ENCODE results near the gene LAMA3.
A peak's percentile ranks its signal among the peaks of the same experiment; 100 is the strongest.

Gene LAMA3

DNA sequence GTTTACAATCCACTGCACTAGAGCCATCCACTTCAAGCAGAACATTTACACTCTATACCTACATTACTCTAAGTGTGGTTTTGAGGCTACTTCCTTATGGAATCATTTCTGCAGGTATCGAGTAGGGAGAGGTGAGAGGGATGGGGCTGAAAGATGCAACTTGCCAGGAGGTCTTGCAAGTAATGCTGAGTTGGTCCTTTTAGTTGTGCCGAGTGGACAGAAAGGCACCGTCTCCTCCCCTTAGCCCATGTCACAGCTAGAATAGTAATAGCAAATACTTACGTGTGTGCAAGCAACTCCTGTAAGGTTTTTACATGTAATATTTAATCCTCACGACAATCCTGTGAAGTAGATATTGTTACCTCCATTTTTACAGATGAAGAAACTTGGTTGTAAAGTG is 166.5 kb downstream of the LAMA3 start:
- no peak for DNase-seq

GRCh38 chr18:23856466-23857163 is 167.4 kb downstream of the LAMA3 start:
- DNase-seq, result peak; percentile 15

DNA sequence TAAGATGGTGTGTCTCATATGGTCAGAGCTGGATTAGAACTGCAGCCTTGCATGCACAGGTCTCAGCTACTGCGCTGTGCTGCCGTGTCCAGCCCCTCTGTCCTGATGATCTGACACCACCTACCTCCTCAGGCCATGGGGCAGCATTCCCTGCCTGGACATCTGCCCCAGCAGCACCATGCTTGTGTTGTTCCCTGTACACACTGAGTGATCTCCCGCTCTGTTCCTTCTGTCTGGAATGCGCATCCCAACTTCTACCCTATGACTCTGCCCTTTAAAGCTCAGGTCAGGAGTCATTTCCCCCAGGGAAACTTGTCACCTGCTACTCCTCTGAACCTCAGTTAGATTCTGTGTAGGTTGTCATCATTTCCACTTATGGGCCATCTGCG is 167.9 kb downstream of the LAMA3 start:
- no peak for DNase-seq

- DNase-seq, result peak; percentile 50
Observed at GRCh38 chr18:23857756-23858155, 168.5 kb downstream of the LAMA3 start.

DNA sequence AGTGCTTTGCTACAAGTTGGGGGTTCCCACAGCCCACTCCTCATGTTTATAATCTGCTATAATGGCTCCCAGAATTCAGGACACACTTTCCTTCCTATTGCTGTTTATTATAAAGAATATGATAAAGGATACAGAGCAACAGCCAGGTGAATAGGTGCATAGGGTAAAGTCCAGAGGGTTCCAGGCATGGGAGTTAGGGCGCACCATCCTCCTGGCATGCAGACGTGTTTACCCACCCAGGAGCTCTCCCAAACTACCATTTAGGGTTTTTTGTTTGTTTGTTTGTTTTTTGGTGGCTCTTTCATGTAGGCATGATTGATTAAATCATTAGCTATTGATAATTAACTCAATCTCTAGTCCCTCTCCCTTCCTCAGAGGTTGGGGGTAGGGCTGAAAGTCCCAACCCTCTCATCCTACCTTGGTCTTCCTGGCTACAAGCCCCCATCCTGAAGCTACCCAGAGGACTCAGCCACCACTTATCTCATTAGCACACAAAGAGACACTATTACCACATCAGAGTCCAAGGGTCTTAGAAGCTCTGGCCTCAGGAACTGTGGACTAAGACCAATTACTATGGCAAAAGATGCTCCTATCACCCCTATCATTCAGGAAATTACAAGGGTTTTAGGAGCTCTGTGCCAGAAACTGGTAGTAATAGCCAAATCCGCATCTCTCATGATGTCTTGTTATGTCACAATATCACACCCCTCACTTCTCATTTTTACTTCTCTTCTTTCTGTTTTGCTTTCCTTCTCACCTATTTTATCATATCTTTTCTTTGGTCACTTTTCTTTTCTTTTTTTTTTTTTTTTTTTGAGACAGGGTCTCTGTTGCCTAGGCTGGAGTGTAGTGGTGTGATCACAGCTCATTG is 170.4 kb downstream of the LAMA3 start:
- DNase-seq, result no peak

DNA sequence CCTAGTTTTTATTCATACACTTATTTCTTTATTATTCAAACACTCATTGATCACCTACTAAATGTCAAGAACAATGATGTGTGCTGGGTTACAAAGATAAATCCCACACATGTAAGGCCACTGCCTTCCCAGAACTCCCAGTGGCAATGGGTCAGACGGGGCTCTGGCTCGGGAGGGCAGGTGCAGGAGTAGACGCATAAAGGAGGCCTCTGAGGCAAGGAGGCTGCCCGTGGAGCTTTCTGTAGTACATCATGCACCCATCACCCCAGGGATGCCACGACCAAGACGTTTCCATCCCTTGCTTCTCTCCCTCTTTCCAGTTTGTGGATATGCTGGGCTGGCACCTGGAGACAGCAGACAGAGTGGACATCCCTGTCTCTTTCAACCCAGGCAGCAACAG is 172.1 kb downstream of the LAMA3 start:
- DNase-seq, result no peak

- peak; percentile 81 for DNase-seq
Observed at GRCh38 chr18:23861805-23862470, 172.7 kb downstream of the LAMA3 start.

DNA sequence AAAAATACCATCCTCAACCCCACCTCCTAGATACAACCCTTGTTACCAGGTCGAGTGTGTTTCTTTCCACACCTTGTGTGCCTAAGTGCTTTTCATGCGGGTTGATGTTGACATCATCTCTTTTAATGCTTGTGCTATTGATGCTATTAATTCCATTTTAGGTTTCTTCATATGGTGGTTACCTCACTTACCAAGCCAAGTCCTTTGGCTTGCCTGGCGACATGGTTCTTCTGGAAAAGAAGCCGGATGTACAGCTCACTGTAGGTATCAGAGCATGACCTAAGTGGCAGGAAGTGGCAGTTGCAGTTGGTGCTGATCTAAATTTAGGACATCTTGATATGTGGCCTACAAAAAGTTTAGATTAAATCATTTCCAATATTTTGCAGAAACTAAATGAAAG is 175.4 kb downstream of the LAMA3 start:
- DNase-seq, result no peak

DNA sequence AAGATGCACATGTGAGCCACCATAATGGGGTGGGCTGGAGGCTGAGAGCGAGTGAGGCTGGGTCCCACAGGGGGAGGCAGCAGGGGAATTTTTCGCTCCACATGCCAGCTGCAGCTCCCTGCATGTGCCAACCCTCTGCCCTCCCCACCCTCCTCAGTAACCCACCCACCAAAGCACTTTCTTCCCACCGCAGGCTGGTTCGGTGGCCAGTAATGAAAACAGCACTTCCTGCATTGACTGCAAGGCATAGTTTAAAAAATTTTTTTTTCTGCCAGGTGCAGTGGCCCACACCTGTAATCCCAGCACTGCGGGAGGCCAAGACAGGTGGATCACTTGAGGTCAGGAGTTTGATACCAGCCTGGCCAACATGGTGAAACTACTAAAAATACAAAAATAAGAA is 177.8 kb downstream of the LAMA3 start:
- DNase-seq, result no peak

- DNase-seq, result no peak
Observed at GRCh38 chr18:23868136-23868785, 179.0 kb downstream of the LAMA3 start.

- no peak for DNase-seq
Observed at GRCh38 chr18:23870676-23871380, 181.6 kb downstream of the LAMA3 start.

DNA sequence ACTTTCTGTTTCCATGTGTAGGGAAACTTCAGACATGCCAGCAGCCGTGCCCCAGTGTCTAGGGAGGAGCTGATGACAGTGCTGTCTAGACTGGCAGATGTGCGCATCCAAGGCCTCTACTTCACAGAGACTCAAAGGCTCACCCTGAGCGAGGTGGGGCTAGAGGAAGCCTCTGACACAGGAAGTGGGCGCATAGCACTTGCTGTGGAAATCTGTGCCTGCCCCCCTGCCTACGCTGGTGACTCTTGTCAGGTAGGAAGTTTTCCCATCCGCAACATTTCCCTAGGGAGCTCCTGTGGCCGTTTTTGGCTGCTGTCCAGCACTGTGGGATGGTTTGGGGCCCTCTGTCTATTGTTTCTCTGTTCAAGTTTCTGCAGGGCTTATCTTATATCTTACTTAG is 182.2 kb downstream of the LAMA3 start:
- DNase-seq, result no peak

DNA sequence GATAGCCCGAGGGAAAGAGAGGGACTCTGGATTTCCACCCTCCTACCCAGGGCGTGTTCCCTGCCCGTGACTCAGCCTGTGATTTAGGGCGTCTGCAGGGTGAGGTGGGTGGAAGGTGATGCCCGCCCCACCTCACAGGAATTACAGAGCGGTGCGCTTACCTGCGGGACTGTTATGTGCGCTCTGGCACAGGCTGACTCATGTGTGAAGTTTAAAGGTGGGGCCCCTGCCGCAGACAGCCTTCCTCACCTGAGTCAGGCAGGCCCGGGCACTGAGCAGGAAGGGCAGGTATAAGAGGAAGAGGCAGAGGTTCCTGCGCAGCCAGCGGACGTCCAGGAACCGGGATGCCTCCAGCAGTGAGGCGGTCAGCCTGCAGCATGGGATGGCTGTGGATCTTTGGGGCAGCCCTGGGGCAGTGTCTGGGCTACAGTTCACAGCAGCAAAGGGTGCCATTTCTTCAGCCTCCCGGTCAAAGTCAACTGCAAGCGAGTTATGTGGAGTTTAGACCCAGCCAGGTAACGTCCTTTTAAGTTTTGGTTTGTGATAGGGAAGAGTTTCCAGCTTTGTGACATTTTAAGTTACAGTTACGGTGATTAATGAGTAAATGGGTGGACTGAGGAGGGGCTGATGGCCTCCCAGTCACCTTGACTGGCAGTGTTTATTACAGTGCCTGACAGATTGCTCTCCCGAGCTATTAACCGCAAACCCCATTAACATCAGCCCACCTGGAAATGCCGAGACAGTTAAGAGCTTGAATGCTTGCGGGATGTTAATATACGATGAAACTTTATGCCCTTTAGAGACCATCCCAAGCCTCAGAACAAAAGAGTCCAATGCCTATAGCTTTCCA is 183.7 kb downstream of the LAMA3 start:
- no peak for DNase-seq

DNA sequence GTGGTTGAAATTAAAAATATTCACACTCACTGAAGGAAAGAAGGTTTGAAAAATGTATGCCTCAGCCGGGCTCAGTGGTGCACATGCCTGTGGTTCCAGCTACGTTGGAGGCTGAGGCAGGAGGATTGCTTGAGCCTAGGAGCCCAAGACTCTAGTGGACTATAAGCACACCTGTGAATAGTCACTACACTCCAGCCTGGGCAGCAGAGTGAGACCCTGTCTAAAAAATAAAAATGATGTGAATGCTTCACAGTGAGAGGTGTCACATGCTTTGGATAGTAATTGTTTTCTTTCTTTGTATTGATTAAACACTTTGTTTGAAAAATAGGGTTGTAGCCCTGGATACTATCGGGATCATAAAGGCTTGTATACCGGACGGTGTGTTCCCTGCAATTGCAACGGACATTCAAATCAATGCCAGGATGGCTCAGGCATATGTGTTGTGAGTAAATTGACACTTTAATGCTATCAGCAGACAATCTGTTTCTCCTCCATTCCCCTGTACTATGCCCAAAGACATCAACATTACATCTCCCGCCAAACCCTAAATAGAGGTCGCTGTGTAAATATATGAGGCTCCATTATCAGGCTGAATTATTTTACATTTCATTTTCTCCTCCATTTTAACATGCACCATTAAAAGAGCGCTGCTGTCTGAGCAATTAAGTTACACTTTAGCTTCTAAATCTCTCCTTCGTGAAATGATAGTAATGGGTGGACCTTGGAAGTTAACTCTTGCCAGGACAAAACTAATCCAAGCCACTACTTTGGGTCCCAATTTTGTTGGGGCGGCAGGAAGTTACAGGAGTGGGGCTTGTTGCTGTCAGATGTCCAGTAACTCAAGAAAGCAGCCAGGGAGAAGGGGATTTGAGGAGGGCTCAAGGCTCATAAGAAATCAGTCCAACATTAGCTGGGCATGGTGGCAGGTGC is 187.0 kb downstream of the LAMA3 start:
- DNase-seq, result no peak

DNA sequence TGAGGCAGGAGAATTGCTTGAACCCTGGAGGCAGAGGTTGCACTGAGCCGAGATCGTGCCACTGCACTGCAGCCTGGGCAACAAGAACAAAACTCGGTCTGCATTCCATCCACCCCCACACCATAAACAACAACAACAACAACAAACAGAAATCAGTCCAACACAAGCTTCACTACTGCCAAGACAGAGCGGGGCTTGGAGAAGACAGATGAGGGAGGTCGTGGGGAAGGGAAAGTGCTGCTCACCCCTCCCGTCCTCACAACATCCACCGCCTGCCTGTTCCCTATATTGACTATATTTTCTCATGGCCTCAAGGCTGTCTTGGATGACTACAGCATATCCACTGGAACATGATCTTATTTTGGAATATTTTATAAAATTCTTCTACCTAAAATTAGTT is 187.7 kb downstream of the LAMA3 start:
- no peak for DNase-seq

GRCh38 chr18:23877371-23877770 is 188.1 kb downstream of the LAMA3 start:
- DNase-seq, result no peak

DNA sequence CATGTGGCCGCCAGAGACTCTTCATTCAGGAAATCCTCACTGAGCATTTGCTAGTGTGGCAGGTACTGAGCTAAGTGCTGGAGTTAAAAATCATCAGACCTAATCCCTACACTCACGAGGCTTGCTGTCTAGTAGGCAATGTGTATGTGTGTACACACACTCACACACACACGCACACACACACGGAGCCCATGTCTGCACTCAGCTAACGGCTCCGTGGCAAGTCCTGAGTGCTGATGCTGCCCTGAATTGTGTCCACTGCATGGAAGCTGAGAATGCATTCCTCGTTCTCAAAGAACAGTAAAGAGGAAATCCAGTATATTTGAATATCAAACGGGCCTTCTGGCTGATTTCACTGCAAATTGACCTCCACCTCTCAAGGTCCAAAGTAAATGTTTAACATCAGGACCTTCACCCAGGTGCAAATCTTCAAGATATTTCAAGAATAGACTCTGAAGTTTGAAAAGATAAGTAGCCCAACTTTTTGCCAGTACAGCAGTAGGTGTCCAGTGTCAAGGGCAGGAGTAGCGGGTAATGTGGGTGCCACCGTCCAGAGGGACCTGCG is 189.2 kb downstream of the LAMA3 start:
- no peak for DNase-seq

DNA sequence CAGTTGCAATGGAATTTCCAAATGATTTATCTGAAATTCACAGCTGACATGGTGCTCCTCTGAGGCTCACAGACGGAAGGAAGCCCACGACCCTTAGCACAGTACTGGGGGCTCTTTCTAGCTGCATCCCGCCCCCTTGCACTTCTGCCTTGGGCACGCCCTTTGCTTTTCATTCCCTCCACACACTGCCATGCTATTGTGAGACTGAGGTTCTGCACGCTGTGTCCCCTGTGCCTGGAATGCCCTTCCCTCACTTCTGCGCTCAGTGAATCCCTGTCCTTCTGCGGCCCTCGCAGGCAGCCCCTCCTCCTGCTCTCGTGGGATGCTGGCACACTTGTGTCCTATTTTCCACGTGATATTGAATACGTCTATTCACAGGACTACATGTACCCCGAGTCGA is 189.9 kb downstream of the LAMA3 start:
- no peak for DNase-seq

DNA sequence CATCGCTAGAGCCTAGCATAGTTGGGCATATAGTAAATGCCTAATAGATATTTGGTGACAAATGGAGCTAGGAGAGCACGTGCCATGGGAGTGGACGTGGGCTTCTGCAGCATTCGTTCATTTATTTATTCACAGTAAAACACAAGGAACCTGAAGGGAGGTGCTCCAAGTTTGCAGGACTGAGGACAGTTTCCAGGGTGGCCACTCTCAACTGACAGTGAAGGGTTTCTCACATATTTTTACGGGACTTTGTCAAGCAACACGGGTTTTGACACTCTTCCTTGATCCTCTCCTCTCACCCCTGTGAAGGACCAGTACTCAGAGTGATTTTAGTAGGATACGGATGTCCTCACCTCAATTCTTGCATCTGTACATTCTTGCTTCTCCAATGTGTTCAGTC is 190.3 kb downstream of the LAMA3 start:
- no peak for DNase-seq

- DNase-seq, result no peak
Observed at GRCh38 chr18:23879966-23880565, 190.8 kb downstream of the LAMA3 start.
